ENCODE measurements around the gene ZRANB1. TPM values are rescaled to one million over a fixed set of nuclear protein-coding genes. Genes with fewer than 3 reads are reported as not detected.

Gene ZRANB1
- total RNA-seq, 1 donor from 2014 or later: 24.5 TPM

GRCh38 chr10:124939290-124939689, 2.6 kb upstream of the ZRANB1 start:
- peaks cover 8% of the 10 kb centered on the region for H3K36me3 Mint-ChIP-seq
- H3K27ac Mint-ChIP-seq: no peak overlapping the region
- TF ChIP-seq CTCF (conservative IDR thresholded peaks at IDR 0.05): no peak
- no peak overlapping the region for H3K4me3 Mint-ChIP-seq
- no peak for DNase-seq (ENCODE audit: extremely low spot score, unreplicated experiment)
- no peaks in the 10 kb centered on the region for H3K9me3 Mint-ChIP-seq
- peaks cover 25% of the 10 kb centered on the region for H3K4me1 Mint-ChIP-seq (ENCODE audit: unreplicated experiment)
- no peaks in the 10 kb centered on the region for H3K27me3 Mint-ChIP-seq

- Mint-ChIP-seq H3K27ac (no peak overlapping the region), H3K36me3 (peaks cover 16% of the 10 kb centered on the region), H3K27me3 (no peaks in the 10 kb centered on the region), H3K9me3 (no peaks in the 10 kb centered on the region), H3K4me3 (no peak overlapping the region), H3K4me1 (ENCODE audit: unreplicated experiment) (peaks cover 26% of the 10 kb centered on the region)
- DNase-seq (ENCODE audit: extremely low spot score, unreplicated experiment): no peak
- TF ChIP-seq CTCF (conservative IDR thresholded peaks at IDR 0.05): no peak
These were observed 620 bp downstream of the ZRANB1 start for GRCh38 chr10:124942317-124943169.

GRCh38 chr10:124943301-124944092, 1.6 kb downstream of the ZRANB1 start:
- Mint-ChIP-seq H3K27ac (no peak overlapping the region), H3K9me3 (no peaks in the 10 kb centered on the region), H3K27me3 (no peaks in the 10 kb centered on the region), H3K36me3 (peaks cover 24% of the 10 kb centered on the region), H3K4me1 (ENCODE audit: unreplicated experiment) (peaks cover 30% of the 10 kb centered on the region), H3K4me3 (no peak overlapping the region)
- DNase-seq (ENCODE audit: extremely low spot score, unreplicated experiment): no peak
- no peak for TF ChIP-seq CTCF (conservative IDR thresholded peaks at IDR 0.05)

GRCh38 chr10:124944982-124945381, 3.1 kb downstream of the ZRANB1 start:
- H3K4me1 Mint-ChIP-seq (ENCODE audit: unreplicated experiment): peaks cover 30% of the 10 kb centered on the region
- no peak for DNase-seq (ENCODE audit: extremely low spot score, unreplicated experiment)
- no peaks in the 10 kb centered on the region for H3K27me3 Mint-ChIP-seq
- no peak for TF ChIP-seq CTCF (conservative IDR thresholded peaks at IDR 0.05)
- no peak overlapping the region for H3K4me3 Mint-ChIP-seq
- peak overlapping the region; percentile 46 for H3K27ac Mint-ChIP-seq
- peaks cover 36% of the 10 kb centered on the region for H3K36me3 Mint-ChIP-seq
- no peaks in the 10 kb centered on the region for H3K9me3 Mint-ChIP-seq

- Mint-ChIP-seq H3K4me1 (ENCODE audit: unreplicated experiment) (peaks cover 26% of the 10 kb centered on the region), H3K27ac (no peak overlapping the region), H3K4me3 (no peak overlapping the region), H3K27me3 (no peaks in the 10 kb centered on the region), H3K36me3 (peaks cover 37% of the 10 kb centered on the region), H3K9me3 (no peaks in the 10 kb centered on the region)
- no peak for TF ChIP-seq CTCF (conservative IDR thresholded peaks at IDR 0.05)
- DNase-seq (ENCODE audit: extremely low spot score, unreplicated experiment): no peak
These were observed 5.0 kb downstream of the ZRANB1 start for GRCh38 chr10:124946945-124947344.
